ACC112 (cell line): ENCODE measurements around the gene TMEM14B.

Experiments
- H2AFZ ChIP-seq: fragments of 200-600 bp; sonication (generic); one replicate; pipeline ENCODE4 v1.6.0; 2017; ENCODE audit warnings: antibody characterized with exemption, low read length; ENCODE audit not compliant: unreplicated experiment
- H3K27ac ChIP-seq: fragments of 200-600 bp; sonication (generic); 2 replicates; pipeline ENCODE4 v1.5.1; 2014; ENCODE audit warnings: low read depth, mild to moderate bottlenecking, antibody characterized with exemption, low read length, moderate library complexity
- H3K27me3 ChIP-seq: fragments of 200-600 bp; sonication (generic); 2 replicates; pipeline ENCODE4 v1.6.1; 2014; ENCODE audit warnings: mild to moderate bottlenecking, antibody characterized with exemption, low read length, moderate library complexity, mixed read lengths; ENCODE audit not compliant: insufficient read depth
- H3K36me3 ChIP-seq: fragments of 200-600 bp; sonication (generic); 2 replicates; pipeline ENCODE4 v1.6.1; 2016; ENCODE audit warnings: mild to moderate bottlenecking, antibody characterized with exemption, low read length, moderate library complexity, mixed read lengths; ENCODE audit not compliant: insufficient read depth
- H3K4me1 ChIP-seq: fragments of 200-600 bp; sonication (generic); one replicate; pipeline ENCODE4 v1.6.1; 2016; ENCODE audit warnings: low read length, mixed read lengths; ENCODE audit not compliant: insufficient read depth, unreplicated experiment, control insufficient read depth
- H3K4me3 ChIP-seq: fragments of 200-600 bp; sonication (generic); 2 replicates; pipeline ENCODE4 v1.5.1; 2014; ENCODE audit warnings: mild to moderate bottlenecking, low read depth, low read length
- H3K79me2 ChIP-seq: fragments of 200-600 bp; sonication (generic); one replicate; pipeline ENCODE4 v1.6.0; 2016; ENCODE audit warnings: low read length; ENCODE audit not compliant: control insufficient read depth, unreplicated experiment, insufficient read depth

Gene TMEM14B

DNA sequence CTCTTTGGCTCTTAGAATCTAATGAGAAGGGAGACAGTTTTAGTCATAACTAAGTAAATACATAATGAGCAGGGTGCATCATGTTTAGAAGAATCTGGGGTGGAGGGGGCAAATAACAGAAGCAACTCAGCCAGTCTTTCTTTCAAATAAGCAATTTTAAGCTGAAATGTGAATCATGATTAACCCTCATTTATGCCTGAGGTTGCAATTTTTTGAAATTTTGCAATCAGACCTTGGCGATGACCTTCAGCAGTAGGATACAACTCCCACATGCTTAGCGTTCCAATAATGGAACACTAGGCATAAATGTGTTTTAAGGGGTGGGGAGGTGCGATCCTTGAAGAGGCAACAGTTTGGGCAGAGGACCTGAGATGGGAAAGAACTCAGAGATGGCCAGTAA is 30.6 kb downstream of the TMEM14B start:
- Histone ChIP-seq H3K27ac (no peak overlapping the region), H3K36me3 (no peaks in the 10 kb centered on the region), H3K4me1 (no peaks in the 10 kb centered on the region), H3K79me2 (no peaks in the 10 kb centered on the region), H3K27me3 (no peaks in the 10 kb centered on the region), H3K4me3 (no peak overlapping the region), H2AFZ (no peak overlapping the region)

DNA sequence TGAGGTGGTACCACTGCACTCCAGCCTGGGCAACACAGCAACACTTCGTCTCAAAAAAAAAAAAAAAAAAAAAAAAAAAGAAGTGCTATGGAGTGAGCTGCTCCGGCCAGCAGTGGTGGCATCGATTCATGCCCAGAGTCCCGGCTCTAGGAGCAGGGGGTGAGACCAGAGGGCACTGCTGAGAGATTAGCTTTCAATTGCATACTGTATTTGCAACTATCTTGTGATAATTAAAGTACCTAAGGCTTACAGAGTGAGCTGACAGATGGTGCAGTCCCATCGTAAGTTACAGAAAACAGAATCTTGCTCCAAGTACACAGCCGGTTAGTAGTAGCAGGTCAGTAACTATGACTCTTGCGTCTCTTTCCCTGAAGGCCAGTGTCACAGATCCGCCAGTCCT is 31.5 kb downstream of the TMEM14B start:
- H2AFZ ChIP-seq, result no peak overlapping the region
- H3K27ac ChIP-seq, result no peak overlapping the region
- no peak overlapping the region for H3K4me3 ChIP-seq
- H3K27me3 ChIP-seq, result no peaks in the 10 kb centered on the region
- no peaks in the 10 kb centered on the region for H3K79me2 ChIP-seq
- no peaks in the 10 kb centered on the region for H3K36me3 ChIP-seq
- no peaks in the 10 kb centered on the region for H3K4me1 ChIP-seq

DNA sequence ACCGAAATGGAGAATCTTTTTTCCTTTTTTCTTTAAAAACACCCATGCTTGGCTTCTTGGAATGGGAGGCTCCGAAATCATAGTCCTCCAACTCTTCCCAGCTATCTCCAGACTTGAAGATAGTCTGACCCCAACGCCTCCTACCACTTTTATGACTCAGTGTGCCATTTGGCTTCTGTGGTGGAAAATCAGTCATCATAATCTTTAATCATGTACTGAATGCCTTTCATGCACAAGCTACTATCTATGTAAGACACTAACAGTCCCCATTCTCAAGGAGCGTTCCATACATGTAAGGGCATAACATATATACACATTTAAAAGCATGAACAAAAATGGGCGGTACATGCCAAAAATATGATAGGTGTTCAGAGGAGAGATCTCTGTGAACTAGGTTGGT is 44.1 kb downstream of the TMEM14B start:
- H3K36me3 ChIP-seq, result no peaks in the 10 kb centered on the region
- no peak overlapping the region for H3K27ac ChIP-seq
- no peak overlapping the region for H3K4me3 ChIP-seq
- H3K4me1 ChIP-seq, result no peaks in the 10 kb centered on the region
- no peak overlapping the region for H2AFZ ChIP-seq
- H3K27me3 ChIP-seq, result no peaks in the 10 kb centered on the region
- H3K79me2 ChIP-seq, result no peaks in the 10 kb centered on the region

DNA sequence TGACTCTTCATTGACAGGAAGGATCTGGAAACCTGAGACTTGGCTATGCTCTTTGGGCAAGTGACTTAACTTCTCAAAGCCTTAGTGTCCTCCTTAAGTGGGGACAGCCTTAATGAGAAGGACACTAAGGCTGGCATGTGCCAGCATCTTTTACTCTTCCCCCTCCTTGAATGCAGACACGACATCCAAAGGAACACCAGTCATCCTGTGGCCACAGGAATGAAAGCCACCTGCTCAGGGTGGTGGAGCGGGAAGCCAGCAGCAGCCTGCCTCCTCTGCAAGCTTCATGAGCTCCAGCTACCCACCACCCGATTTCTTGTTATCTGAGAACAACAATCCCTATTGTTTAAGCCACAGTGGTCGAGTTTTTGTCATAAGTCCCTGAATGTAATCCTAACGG is 44.5 kb downstream of the TMEM14B start:
- no peaks in the 10 kb centered on the region for H3K27me3 ChIP-seq
- no peak overlapping the region for H3K27ac ChIP-seq
- no peaks in the 10 kb centered on the region for H3K36me3 ChIP-seq
- no peaks in the 10 kb centered on the region for H3K79me2 ChIP-seq
- H2AFZ ChIP-seq, result no peak overlapping the region
- H3K4me1 ChIP-seq, result no peaks in the 10 kb centered on the region
- no peak overlapping the region for H3K4me3 ChIP-seq

DNA sequence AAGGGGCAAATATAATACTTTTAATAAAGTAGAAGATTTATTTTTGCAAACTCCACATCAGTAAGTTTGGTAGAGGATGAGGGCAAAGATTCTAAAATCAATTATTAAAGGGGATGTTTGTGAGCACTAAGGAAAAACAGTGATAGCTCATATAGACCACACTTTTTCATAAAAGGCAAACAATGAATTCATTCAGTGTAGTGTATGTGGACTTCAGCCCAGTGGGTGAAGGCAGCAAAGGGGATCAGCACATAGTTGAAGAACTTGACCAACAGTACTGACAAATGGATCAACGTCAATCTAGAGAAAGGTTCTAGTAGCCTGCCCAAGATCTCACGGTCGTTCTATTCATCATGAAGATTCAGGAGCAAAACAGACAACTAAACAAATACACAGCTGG is 45.4 kb downstream of the TMEM14B start:
- no peaks in the 10 kb centered on the region for H3K79me2 ChIP-seq
- no peaks in the 10 kb centered on the region for H3K36me3 ChIP-seq
- no peak overlapping the region for H2AFZ ChIP-seq
- H3K4me1 ChIP-seq, result no peaks in the 10 kb centered on the region
- no peak overlapping the region for H3K4me3 ChIP-seq
- H3K27ac ChIP-seq, result no peak overlapping the region
- H3K27me3 ChIP-seq, result no peaks in the 10 kb centered on the region

DNA sequence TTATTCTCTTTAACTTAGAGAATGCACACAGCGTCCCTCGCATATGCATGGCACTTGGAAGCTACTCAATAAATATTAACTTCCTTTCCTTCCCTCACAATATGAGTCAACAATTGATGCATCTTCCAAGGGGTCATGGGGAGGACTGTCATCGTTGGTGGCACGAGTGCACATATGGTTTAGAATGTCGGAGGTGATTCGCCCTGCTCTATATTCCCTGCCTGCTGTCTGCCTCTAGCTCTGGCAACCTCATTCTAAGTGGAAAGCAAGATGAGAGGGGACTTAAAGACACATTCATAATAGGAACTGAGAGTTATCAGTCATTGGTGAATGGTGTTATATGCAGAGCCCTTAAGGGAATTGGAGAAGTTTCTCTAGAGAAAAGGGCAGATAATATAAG is 46.1 kb downstream of the TMEM14B start:
- Histone ChIP-seq H3K4me3 (no peak overlapping the region), H2AFZ (no peak overlapping the region), H3K27ac (no peak overlapping the region), H3K36me3 (no peaks in the 10 kb centered on the region), H3K27me3 (no peaks in the 10 kb centered on the region), H3K4me1 (no peaks in the 10 kb centered on the region), H3K79me2 (no peaks in the 10 kb centered on the region)

DNA sequence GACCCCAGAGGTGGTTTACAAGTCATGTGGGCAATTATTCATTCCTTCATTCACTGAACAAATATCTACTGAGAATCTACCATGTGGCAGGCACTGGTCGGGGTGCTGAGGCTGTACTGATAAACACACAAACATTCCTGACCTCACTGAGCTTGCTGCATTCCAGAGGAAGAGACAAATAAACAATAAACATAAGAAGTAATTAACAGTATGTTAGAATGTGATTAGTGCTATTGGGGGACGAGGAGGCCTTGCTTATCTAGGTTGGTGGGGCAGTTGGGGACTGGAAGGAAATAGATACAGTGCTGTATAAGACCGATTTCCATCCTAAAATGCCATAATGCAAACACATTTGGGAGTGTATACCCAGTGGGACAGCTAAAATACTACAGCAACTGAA is 46.6 kb downstream of the TMEM14B start:
- H3K4me3 ChIP-seq, result no peak overlapping the region
- H3K27ac ChIP-seq, result no peak overlapping the region
- no peaks in the 10 kb centered on the region for H3K79me2 ChIP-seq
- H3K4me1 ChIP-seq, result no peaks in the 10 kb centered on the region
- no peaks in the 10 kb centered on the region for H3K27me3 ChIP-seq
- H2AFZ ChIP-seq, result no peak overlapping the region
- H3K36me3 ChIP-seq, result no peaks in the 10 kb centered on the region

DNA sequence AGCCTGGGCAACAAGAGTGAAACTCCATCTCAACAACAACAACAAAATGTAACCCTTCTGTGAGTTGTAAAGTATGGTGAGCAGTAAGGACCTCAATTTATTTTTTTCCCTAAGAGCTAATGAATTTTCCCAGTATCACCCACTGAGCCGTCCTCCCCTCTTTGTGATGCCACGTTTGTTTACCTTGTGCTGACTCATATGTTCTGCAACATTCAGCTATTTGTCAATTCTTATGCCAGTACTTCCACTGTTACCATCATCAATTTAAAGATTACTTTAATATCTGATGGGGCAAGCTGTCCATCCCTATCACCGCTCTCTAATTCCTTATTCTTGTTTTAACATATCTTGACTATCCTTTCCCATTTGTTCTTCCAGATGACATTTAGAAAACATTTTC is 53.2 kb downstream of the TMEM14B start:
- H3K79me2 ChIP-seq, result no peaks in the 10 kb centered on the region
- peaks cover 7% of the 10 kb centered on the region for H3K4me1 ChIP-seq
- H3K27ac ChIP-seq, result no peak overlapping the region
- no peak overlapping the region for H2AFZ ChIP-seq
- H3K36me3 ChIP-seq, result no peaks in the 10 kb centered on the region
- no peak overlapping the region for H3K4me3 ChIP-seq
- no peaks in the 10 kb centered on the region for H3K27me3 ChIP-seq

DNA sequence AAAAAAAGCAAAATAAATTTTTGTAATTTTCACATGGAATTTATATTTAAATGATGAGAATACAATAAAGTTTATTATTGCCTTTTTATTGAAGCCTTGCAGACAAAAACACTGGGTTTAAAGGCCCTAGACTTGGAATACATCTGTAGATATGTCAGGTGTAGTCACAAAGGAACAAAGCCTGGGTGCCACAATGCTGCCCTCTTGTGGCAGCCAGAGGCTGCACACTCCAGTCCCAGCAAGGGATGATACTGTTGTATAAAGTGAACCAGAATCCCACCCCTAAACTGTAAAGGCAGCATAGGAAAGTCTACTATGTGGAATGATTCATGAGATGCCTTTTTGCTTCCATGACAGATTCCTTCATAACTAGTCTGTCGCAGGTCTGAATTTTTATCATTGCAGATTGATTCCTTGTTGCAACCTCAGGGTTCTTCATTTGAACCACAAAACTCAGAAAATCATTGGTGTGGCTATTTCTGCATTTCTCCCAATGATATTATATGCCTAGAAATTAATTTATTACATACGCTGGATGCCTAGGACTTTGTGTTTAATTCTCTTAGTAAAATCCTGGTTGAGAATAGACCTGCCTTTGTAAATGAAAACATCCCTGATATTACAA is 53.7 kb downstream of the TMEM14B start:
- no peaks in the 10 kb centered on the region for H3K36me3 ChIP-seq
- H3K79me2 ChIP-seq, result no peaks in the 10 kb centered on the region
- peaks cover 7% of the 10 kb centered on the region for H3K4me1 ChIP-seq
- no peak overlapping the region for H3K27ac ChIP-seq
- H2AFZ ChIP-seq, result no peak overlapping the region
- H3K27me3 ChIP-seq, result no peaks in the 10 kb centered on the region
- H3K4me3 ChIP-seq, result no peak overlapping the region
